Activated naive CD4-positive, alpha-beta T cell treated with anti-CD3 and anti-CD28 coated beads for 36 hours (primary cell): ENCODE data around the gene ARHGAP15. TPM values are rescaled to one million over a fixed set of nuclear protein-coding genes. Genes with fewer than 3 reads are reported as not detected.

ENCODE experiments used
- CTCF ChIA-PET: fragments of 350-600 bp; sonication (Branson Sonifier 250); formaldehyde crosslinking; loops from one replicate; lab custom pipeline; 2021; ENCODE audit warnings: antibody characterized with exemption; lab: Charles Lee
- DNase-seq: peaks from one replicate; pipeline ENCODE4 v3.0.0-alpha.2; 2020
- H3K27ac Mint-ChIP-seq: one replicate; pipeline ENCODE4 v1.8.0; 2021; ENCODE audit warnings: mild to moderate bottlenecking, mixed read lengths
- H3K27me3 Mint-ChIP-seq: one replicate; pipeline ENCODE4 v1.8.0; 2021; ENCODE audit warnings: low read depth, mixed read lengths
- H3K36me3 Mint-ChIP-seq: one replicate; pipeline ENCODE4 v1.8.0; 2021; ENCODE audit warnings: low read depth, mixed read lengths
- H3K4me1 Mint-ChIP-seq: one replicate; pipeline ENCODE4 v1.8.0; 2021; ENCODE audit warnings: low read depth, mixed read lengths
- H3K4me3 Mint-ChIP-seq: one replicate; pipeline ENCODE4 v1.8.0; 2021; ENCODE audit warnings: mild to moderate bottlenecking, moderate library complexity, mixed read lengths
- H3K9me3 Mint-ChIP-seq: one replicate; pipeline ENCODE4 v1.8.0; 2021; ENCODE audit warnings: mixed read lengths
- intact Hi-C: fragments of 100-400 bp; cut with micrococcal nuclease; formaldehyde crosslinking; loops from one replicate; pipeline ENCODE4 v1.15.1; 2023
- total RNA-seq, 2 experiments: library from RNA; stranded (reverse); gene quantifications; one replicate each; pipeline ENCODE4 v1.2.3, GENCODE V29; 2021

The ARHGAP15 gene
- total RNA-seq, 2 experiments from 2014 or later, result 85.7 to 90.1 TPM

DNA sequence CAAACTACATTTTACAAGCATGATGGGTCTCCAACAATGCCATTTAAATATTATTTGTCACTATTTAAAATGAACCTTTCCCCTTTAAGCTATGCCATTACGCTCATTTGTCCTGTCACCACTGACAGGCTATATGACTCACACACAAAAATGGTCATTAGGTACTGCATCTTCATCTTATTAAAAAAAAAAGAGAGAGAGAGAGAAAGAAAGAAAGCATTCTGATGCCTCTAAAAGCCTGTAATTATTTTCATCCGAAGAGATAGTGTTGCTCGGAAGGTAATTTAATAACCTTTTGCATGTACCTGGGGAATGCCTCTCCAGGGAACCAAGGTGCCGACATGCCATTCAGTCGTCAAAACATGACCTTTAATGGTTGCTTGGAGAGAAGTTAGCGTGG is 226.7 kb downstream of the ARHGAP15 start:
- Mint-ChIP-seq H3K36me3 (peaks cover 3% of the 10 kb centered on the region), H3K27me3 (no peaks in the 10 kb centered on the region), H3K4me1 (peaks cover 7% of the 10 kb centered on the region), H3K9me3 (no peaks in the 10 kb centered on the region), H3K4me3 (no peak overlapping the region), H3K27ac (no peak overlapping the region)
- CTCF ChIA-PET, result no interaction called here
- intact Hi-C loops, result no loop called here
- no peak for DNase-seq

GRCh38 chr2:143356336-143356735 is 227.1 kb downstream of the ARHGAP15 start:
- Mint-ChIP-seq H3K27ac (no peak overlapping the region), H3K4me1 (peaks cover 7% of the 10 kb centered on the region), H3K4me3 (no peak overlapping the region), H3K36me3 (peaks cover 3% of the 10 kb centered on the region), H3K9me3 (no peaks in the 10 kb centered on the region), H3K27me3 (no peaks in the 10 kb centered on the region)
- intact Hi-C loops, result no loop called here
- CTCF ChIA-PET, result no interaction called here
- DNase-seq, result no peak

DNA sequence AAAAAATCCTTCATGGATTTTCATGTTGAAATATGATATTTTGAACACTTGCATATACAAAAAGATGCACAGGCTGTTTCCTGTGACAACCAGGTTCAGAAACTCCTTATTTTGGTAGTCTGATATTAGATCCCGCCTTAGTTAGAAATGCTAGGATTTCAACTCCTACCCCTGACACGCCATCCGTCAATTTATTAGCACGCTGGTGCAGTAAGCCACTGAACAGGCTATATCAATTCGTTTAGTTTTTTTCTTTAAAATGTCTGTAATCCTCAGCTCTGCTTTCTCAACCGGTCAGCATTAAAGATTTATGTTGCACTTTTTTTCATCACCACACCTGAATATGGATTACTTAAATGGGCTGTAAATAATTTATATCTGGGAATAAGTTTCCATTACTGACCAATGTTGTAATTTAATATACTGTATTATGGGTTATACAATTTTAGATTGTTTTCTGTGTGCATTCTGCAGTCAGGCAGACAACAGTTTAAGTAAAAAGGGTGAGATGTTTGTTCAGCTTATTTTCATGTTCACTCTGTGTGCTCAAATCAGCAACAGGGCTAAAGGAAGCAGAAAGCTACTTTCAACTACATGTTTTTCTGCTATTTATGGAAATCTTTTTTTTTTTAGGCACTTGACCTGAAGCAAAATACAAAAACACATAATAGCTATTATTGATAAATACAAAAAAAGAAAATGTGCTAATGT is 227.7 kb downstream of the ARHGAP15 start:
- H3K4me3 Mint-ChIP-seq, result no peak overlapping the region
- H3K36me3 Mint-ChIP-seq, result peaks cover 3% of the 10 kb centered on the region
- H3K4me1 Mint-ChIP-seq, result peaks cover 7% of the 10 kb centered on the region
- no peak overlapping the region for H3K27ac Mint-ChIP-seq
- H3K9me3 Mint-ChIP-seq, result no peaks in the 10 kb centered on the region
- intact Hi-C loops, result no loop called here
- DNase-seq, result no peak
- CTCF ChIA-PET, result no interaction called here
- no peaks in the 10 kb centered on the region for H3K27me3 Mint-ChIP-seq

DNA sequence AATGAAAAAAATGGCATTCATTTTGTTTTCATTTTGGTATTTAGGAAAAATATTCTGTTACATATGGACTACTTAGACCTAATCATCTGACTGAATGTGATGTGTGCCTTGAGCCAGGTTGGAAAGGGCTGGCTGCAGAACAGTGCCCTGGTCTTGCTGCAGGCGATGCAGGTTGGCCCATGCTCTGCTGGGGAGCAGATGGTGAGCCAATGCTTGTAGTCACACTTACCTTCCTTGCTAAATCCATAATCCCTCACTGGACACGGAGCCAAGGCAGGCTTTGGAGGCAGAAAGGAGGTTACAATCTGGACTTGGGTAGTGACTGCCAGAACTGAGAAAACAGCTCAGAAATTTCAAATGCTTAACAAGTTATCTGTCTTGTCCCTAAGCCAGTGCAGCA is 228.7 kb downstream of the ARHGAP15 start:
- Mint-ChIP-seq H3K4me1 (peaks cover 9% of the 10 kb centered on the region), H3K27me3 (no peaks in the 10 kb centered on the region)
- CTCF ChIA-PET, result no interaction called here

GRCh38 chr2:143361346-143361745 is 232.1 kb downstream of the ARHGAP15 start:
- CTCF ChIA-PET, result no interaction called here
- Mint-ChIP-seq H3K27ac (no peak overlapping the region), H3K27me3 (no peaks in the 10 kb centered on the region), H3K9me3 (no peaks in the 10 kb centered on the region), H3K4me1 (peaks cover 3% of the 10 kb centered on the region), H3K36me3 (peaks cover 7% of the 10 kb centered on the region), H3K4me3 (no peak overlapping the region)
- intact Hi-C loops, result no loop called here
- DNase-seq, result no peak

More for the DNA sequence above, 228.7 kb downstream of the ARHGAP15 start:
- intact Hi-C loops, result no loop called here
- Mint-ChIP-seq H3K9me3 (no peaks in the 10 kb centered on the region), H3K36me3 (peaks cover 7% of the 10 kb centered on the region), H3K4me3 (no peak overlapping the region), H3K27ac (no peak overlapping the region)
- DNase-seq, result no peak

GRCh38 chr2:143371616-143372015 is 242.4 kb downstream of the ARHGAP15 start:
- CTCF ChIA-PET, result no interaction called here
- Mint-ChIP-seq H3K36me3 (peaks cover 3% of the 10 kb centered on the region), H3K4me1 (peaks cover 9% of the 10 kb centered on the region), H3K9me3 (no peaks in the 10 kb centered on the region), H3K27ac (no peak overlapping the region), H3K27me3 (no peaks in the 10 kb centered on the region), H3K4me3 (no peak overlapping the region)
- intact Hi-C loops, result no loop called here
- no peak for DNase-seq

- CTCF ChIA-PET, result interaction anchor here (1.4 to 2.2 kb wide), 2 partner anchors 15 to 91 kb away, joined by 3 to 6 read pairs; no protein-coding TSS in a partner anchor
- Mint-ChIP-seq H3K36me3 (no peaks in the 10 kb centered on the region), H3K27me3 (no peaks in the 10 kb centered on the region), H3K27ac (no peak overlapping the region), H3K4me3 (no peak overlapping the region), H3K9me3 (no peaks in the 10 kb centered on the region), H3K4me1 (peaks cover 11% of the 10 kb centered on the region)
- intact Hi-C loops, result no loop called here
- DNase-seq, result no peak
These were observed 246.2 kb downstream of the ARHGAP15 start for GRCh38 chr2:143375384-143375880.

- H3K4me1 Mint-ChIP-seq, result peaks cover 11% of the 10 kb centered on the region
- H3K9me3 Mint-ChIP-seq, result no peaks in the 10 kb centered on the region
- H3K27ac Mint-ChIP-seq, result peak overlapping the region; percentile 61
These were observed 249.8 kb downstream of the ARHGAP15 start for GRCh38 chr2:143378996-143379395.

DNA sequence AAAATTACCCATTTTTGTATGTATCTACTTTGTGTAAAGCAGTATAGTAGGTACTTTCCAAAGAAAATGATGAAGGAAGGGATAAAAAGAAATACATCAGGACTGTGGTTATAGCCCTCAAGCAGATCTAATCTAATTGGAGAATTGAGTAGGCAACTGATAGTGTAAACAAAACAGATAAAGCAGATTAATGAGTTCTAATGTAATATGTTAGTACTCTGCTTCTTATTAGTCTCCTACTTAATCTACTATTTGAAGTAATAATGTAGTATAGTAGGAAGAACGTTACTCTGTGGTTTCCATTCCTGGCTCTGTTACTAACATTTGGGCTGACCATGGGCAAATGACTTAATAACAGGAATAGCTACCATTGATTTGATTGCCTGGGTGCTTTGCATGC is 250.7 kb downstream of the ARHGAP15 start:
- Mint-ChIP-seq H3K9me3 (no peaks in the 10 kb centered on the region), H3K36me3 (no peaks in the 10 kb centered on the region), H3K4me1 (peaks cover 11% of the 10 kb centered on the region), H3K27me3 (no peaks in the 10 kb centered on the region), H3K27ac (no peak overlapping the region), H3K4me3 (no peak overlapping the region)
- CTCF ChIA-PET, result no interaction called here
- DNase-seq, result no peak
- intact Hi-C loops, result no loop called here

More at GRCh38 chr2:143378996-143379395, 249.8 kb downstream of the ARHGAP15 start:
- H3K27me3 Mint-ChIP-seq, result no peaks in the 10 kb centered on the region
- no peak overlapping the region for H3K4me3 Mint-ChIP-seq
- H3K36me3 Mint-ChIP-seq, result no peaks in the 10 kb centered on the region
- intact Hi-C loops, result no loop called here
- CTCF ChIA-PET, result no interaction called here
- DNase-seq, result no peak

DNA sequence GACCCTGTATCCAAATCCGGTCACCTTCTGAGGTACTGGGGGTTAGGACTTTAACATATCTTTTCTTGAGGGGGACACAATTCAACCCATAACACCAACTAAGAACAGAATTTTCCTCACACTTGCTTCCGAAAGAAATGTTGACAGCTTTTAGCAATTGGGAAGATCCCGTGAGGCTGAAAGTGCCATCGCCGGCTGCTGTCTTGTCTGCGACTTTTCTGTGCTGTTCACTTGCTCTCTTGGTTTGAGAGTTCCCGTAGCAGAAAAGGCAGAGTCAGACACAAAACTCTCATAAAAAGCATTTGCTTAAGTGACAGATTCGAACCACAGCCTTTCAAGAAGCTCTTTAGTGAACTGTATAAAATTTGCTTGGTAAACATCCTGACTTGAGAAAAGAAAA is 253.4 kb downstream of the ARHGAP15 start:
- Mint-ChIP-seq H3K27ac (no peak overlapping the region), H3K4me1 (peaks cover 8% of the 10 kb centered on the region), H3K9me3 (no peaks in the 10 kb centered on the region), H3K36me3 (no peaks in the 10 kb centered on the region), H3K4me3 (no peak overlapping the region), H3K27me3 (no peaks in the 10 kb centered on the region)
- CTCF ChIA-PET, result no interaction called here
- intact Hi-C loops, result no loop called here
- DNase-seq, result no peak

GRCh38 chr2:143383016-143383415 is 253.8 kb downstream of the ARHGAP15 start:
- intact Hi-C loops, result no loop called here
- H3K27ac Mint-ChIP-seq, result no peak overlapping the region
- H3K9me3 Mint-ChIP-seq, result no peaks in the 10 kb centered on the region
- DNase-seq, result no peak
- no peaks in the 10 kb centered on the region for H3K36me3 Mint-ChIP-seq
- H3K4me1 Mint-ChIP-seq, result peaks cover 8% of the 10 kb centered on the region
- no peaks in the 10 kb centered on the region for H3K27me3 Mint-ChIP-seq
- CTCF ChIA-PET, result no interaction called here
- no peak overlapping the region for H3K4me3 Mint-ChIP-seq

DNA sequence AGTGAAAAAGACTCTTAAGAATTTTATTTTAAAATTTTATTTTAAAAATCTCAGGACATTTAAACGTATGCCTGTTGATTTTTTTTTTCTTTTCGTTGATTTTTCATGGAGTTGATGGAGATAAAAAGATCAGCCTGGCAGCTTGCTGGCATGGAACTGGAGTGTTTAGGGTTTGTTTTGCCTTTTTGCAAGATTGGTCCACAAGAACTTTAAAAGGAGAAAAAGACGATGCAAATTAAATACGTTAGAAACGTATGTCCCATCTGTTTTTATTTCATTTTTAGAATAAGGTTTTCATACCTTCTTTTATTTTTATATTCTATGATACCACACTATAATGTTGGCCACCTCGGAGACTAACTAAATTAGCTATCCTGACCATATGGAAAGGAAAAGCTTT is 254.9 kb downstream of the ARHGAP15 start:
- peaks cover under 1% of the 10 kb centered on the region for H3K36me3 Mint-ChIP-seq
- H3K27me3 Mint-ChIP-seq, result no peaks in the 10 kb centered on the region
- no peaks in the 10 kb centered on the region for H3K9me3 Mint-ChIP-seq
- H3K27ac Mint-ChIP-seq, result no peak overlapping the region
- H3K4me1 Mint-ChIP-seq, result peaks cover 3% of the 10 kb centered on the region
- intact Hi-C loops, result no loop called here
- no peak for DNase-seq
- CTCF ChIA-PET, result no interaction called here
- no peak overlapping the region for H3K4me3 Mint-ChIP-seq

- Mint-ChIP-seq H3K27ac (no peak overlapping the region), H3K36me3 (peaks cover 11% of the 10 kb centered on the region), H3K9me3 (no peaks in the 10 kb centered on the region), H3K27me3 (no peaks in the 10 kb centered on the region), H3K4me3 (no peak overlapping the region), H3K4me1 (peaks cover 16% of the 10 kb centered on the region)
- CTCF ChIA-PET, result interaction anchor here (1.0 kb wide), 1 partner anchor 15 kb away, joined by 3 read pairs; no protein-coding TSS in a partner anchor
- intact Hi-C loops, result loop anchor here (1.0 to 10.0 kb wide), 2 partner anchors 8 to 225 kb away; no protein-coding TSS in a partner anchor
- no peak for DNase-seq
These were observed 261.0 kb downstream of the ARHGAP15 start for GRCh38 chr2:143390171-143390570.
